GM23338 (cell line): ENCODE results near the gene DUSP10. TPM values are rescaled to one million over a fixed set of nuclear protein-coding genes. Genes with fewer than 3 reads are reported as not detected.

ENCODE experiments used
- ATAC-seq: fragments of 200-7000 bp; cut with Tn5 transposase; 3 replicates; pipeline ENCODE4 v1.9.1; 2020
- DNase-seq: peaks from one replicate; pipeline ENCODE4 v3.0.0-alpha.2; 2015; ENCODE audit warnings: low spot score
- H2AFZ ChIP-seq: fragments of 200-600 bp; sonication (generic); 2 replicates; pipeline ENCODE4 v1.8.0; 2016; ENCODE audit warnings: antibody characterized with exemption, mild to moderate bottlenecking, moderate library complexity
- H3F3A ChIP-seq: fragments of 200-600 bp; sonication (generic); replicated peaks from 2 replicates; pipeline ENCODE4 v1.8.0; 2017; ENCODE audit warnings: antibody characterized with exemption, mixed run types, low read depth
- H3K27ac ChIP-seq: fragments of 200-600 bp; sonication (generic); 2 replicates; pipeline ENCODE4 v1.6.1; 2016; ENCODE audit warnings: low read depth
- H3K27me3 ChIP-seq: fragments of 200-600 bp; sonication (generic); 2 replicates; pipeline ENCODE4 v1.8.0; 2016; ENCODE audit warnings: mild to moderate bottlenecking, mixed run types, moderate library complexity; ENCODE audit not compliant: insufficient read depth
- H3K36me3 ChIP-seq: fragments of 200-600 bp; sonication (generic); 2 replicates; pipeline ENCODE4 v1.8.0; 2016; ENCODE audit warnings: mild to moderate bottlenecking; ENCODE audit not compliant: insufficient read depth
- H3K4me1 ChIP-seq: fragments of 200-600 bp; sonication (generic); 2 replicates; pipeline ENCODE4 v1.8.0; 2016; ENCODE audit warnings: mild to moderate bottlenecking, moderate library complexity; ENCODE audit not compliant: insufficient read depth
- H3K4me2 ChIP-seq: fragments of 200-600 bp; sonication (generic); 2 replicates; pipeline ENCODE4 v1.7.1; 2017; ENCODE audit warnings: mixed run types
- H3K4me3 ChIP-seq: fragments of 200-600 bp; sonication (generic); 2 replicates; pipeline ENCODE4 v1.6.1; 2016; ENCODE audit warnings: mixed run types
- H3K79me2 ChIP-seq: fragments of 200-600 bp; sonication (generic); replicated peaks from 2 replicates; pipeline ENCODE4 v1.8.0; 2017; ENCODE audit warnings: mild to moderate bottlenecking; ENCODE audit not compliant: insufficient read depth
- H3K9me2 ChIP-seq: fragments of 200-600 bp; sonication (generic); 2 replicates; pipeline ENCODE4 v1.8.0; 2017; ENCODE audit not compliant: insufficient read depth
- H4K20me1 ChIP-seq: fragments of 200-600 bp; sonication (generic); replicated peaks from 2 replicates; pipeline ENCODE4 v1.8.0; 2017; ENCODE audit warnings: mild to moderate bottlenecking; ENCODE audit not compliant: insufficient read depth
- H3K27ac Mint-ChIP-seq: 2 replicates; pipeline ENCODE4 v1.8.0; 2020; ENCODE audit warnings: inconsistent platforms, mild to moderate bottlenecking, moderate library complexity, mixed read lengths
- H3K27me3 Mint-ChIP-seq: 3 replicates; pipeline ENCODE4 v1.8.0; 2022; ENCODE audit warnings: low read depth, mild to moderate bottlenecking, moderate library complexity, mixed read lengths, inconsistent platforms; ENCODE audit not compliant: insufficient read depth, poor library complexity
- H3K36me3 Mint-ChIP-seq: 3 replicates; pipeline ENCODE4 v1.8.0; 2021; ENCODE audit warnings: low read depth, mild to moderate bottlenecking, inconsistent platforms, moderate library complexity, mixed read lengths
- H3K4me1 Mint-ChIP-seq: 3 replicates; pipeline ENCODE4 v1.8.0; 2020; ENCODE audit warnings: mild to moderate bottlenecking, inconsistent platforms, mixed read lengths
- H3K4me3 Mint-ChIP-seq: 3 replicates; pipeline ENCODE4 v1.8.0; 2021; ENCODE audit warnings: moderate library complexity, mild to moderate bottlenecking, inconsistent platforms, mixed read lengths
- H3K9me3 Mint-ChIP-seq: 3 replicates; pipeline ENCODE4 v1.8.0; 2020; ENCODE audit warnings: moderate library complexity, mild to moderate bottlenecking, inconsistent platforms, mixed read lengths
- CREB1 ChIP-seq: fragments of 250-450 bp; sonication (Bioruptor Pico); IDR thresholded peaks from 2 replicates; pipeline ENCODE4 v1.5.0; 2020; ENCODE audit warnings: low read depth, mild to moderate bottlenecking, moderate library complexity
- EZH2 ChIP-seq: fragments of 200-600 bp; sonication (generic); IDR thresholded peaks from one replicate; pipeline ENCODE4 v1.8.0; 2017; ENCODE audit warnings: antibody characterized with exemption, mild to moderate bottlenecking, low read depth; ENCODE audit not compliant: unreplicated experiment
- EZH2phosphoT487 ChIP-seq: fragments of 200-600 bp; sonication (generic); IDR thresholded peaks from one replicate; pipeline ENCODE4 v1.8.1; 2018; ENCODE audit warnings: antibody characterized with exemption; ENCODE audit not compliant: unreplicated experiment
- JUNB ChIP-seq: IDR thresholded peaks from one replicate; pipeline ENCODE4 v1.6.1; 2016; ENCODE audit warnings: antibody characterized with exemption; ENCODE audit not compliant: unreplicated experiment
- NANOG ChIP-seq: IDR thresholded peaks from 2 replicates; pipeline ENCODE4 v1.6.1; 2016; ENCODE audit warnings: antibody characterized with exemption, borderline replicate concordance
- POLR2AphosphoS5 ChIP-seq: IDR thresholded peaks from 2 replicates; pipeline ENCODE4 v1.6.1; 2016; ENCODE audit warnings: antibody characterized with exemption, low read depth
- STAT1 ChIP-seq: IDR thresholded peaks from one replicate; pipeline ENCODE4 v1.6.1; 2016; ENCODE audit warnings: antibody characterized with exemption; ENCODE audit not compliant: unreplicated experiment
- ZNF114 ChIP-seq: fragments of 250-450 bp; sonication (Bioruptor Pico); IDR thresholded peaks from 2 replicates; pipeline ENCODE4 v1.5.0; 2020; ENCODE audit warnings: mild to moderate bottlenecking, moderate library complexity
- ZNF331 ChIP-seq: fragments of 250-450 bp; sonication (Bioruptor Pico); IDR thresholded peaks from 2 replicates; pipeline ENCODE4 v1.5.0; 2020; ENCODE audit warnings: low read depth, mild to moderate bottlenecking, moderate library complexity
- polyA plus RNA-seq: library from polyadenylated mRNA; unstranded; fragments of >200 nt; fragmentation: Nextera tagmentation; extraction: Ambion mirVana; gene quantifications from 2 replicates; pipeline ENCODE4 v1.2.1, GENCODE V29; 2016
- total RNA-seq: library from RNA; depleted of rRNA; stranded (reverse); fragments of >200 nt; shearing (Covaris generic); gene quantifications from 2 replicates; pipeline ENCODE4 v1.2.3, GENCODE V29; 2014
- TF ChIP-seq, protein P1 (sequence below): IDR thresholded peaks from one replicate; pipeline ENCODE4 v1.6.1; 2018; ENCODE audit warnings: antibody characterized with exemption; ENCODE audit not compliant: unreplicated experiment
- TF ChIP-seq, protein P2 (sequence below): fragments of 250-450 bp; sonication (Bioruptor Pico); IDR thresholded peaks from 2 replicates; pipeline ENCODE4 v1.5.0; 2020; ENCODE audit warnings: mild to moderate bottlenecking, moderate library complexity
- TF ChIP-seq, protein P3 (sequence below), 2 experiments: fragments of 200-600 bp in 1 of 2; sonication (generic) in 1 of 2; conservative IDR thresholded peaks; 2 replicates each; pipeline versions ENCODE4 v1.5.1 to v1.6.1; 2016 to 2017; ENCODE audit warnings: antibody characterized with exemption in 2 of 2, low read depth in 2 of 2, mild to moderate bottlenecking in 2 of 2, moderate library complexity in 1 of 2
- TF ChIP-seq, protein P4 (sequence below): IDR thresholded peaks from 2 replicates; pipeline ENCODE4 v1.6.1; 2016; ENCODE audit warnings: antibody characterized with exemption

DUSP10 gene
- total and polyA plus RNA-seq, 2 experiments from 2014 or later: 1.5 to 1.6 TPM

DNA sequence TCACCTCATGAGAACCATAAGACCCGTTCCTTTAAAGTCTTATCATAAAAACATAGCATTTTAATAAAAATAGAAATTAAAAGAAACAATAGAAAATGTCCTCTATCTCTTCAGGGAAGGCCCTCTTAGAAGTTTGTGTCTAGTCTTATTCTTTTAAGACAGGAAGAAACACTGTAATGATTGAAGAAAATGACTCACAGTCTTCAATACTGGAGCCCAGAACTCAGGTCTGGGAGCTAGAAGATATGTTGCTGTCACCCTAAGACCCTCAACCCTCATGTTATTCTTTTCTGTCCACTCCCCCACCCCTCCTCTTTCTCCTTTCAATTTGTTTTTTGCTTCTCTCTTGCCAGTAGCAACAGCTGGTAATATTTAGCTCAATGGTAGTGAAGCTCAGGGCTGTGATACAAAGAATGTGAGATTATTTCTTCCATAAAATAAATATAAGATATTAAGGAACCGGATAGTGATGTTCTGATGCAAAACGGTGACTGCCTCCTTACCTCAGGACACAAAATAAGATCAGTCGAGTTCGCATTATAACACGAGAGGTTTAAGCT is 12.0 kb downstream of the DUSP10 start:
- Histone ChIP-seq H3K4me3 (no peak overlapping the region), H3K79me2 (no peaks in the 10 kb centered on the region), H3K36me3 (no peaks in the 10 kb centered on the region), H3K9me2 (0 out of 2 replicates have a peak, but pooled peaks cover under 1% of the 10 kb centered on the region), H3K4me1 (peaks cover 4% of the 10 kb centered on the region; the same call in 1 of the 2 replicates), H3F3A (no peaks in the 10 kb centered on the region), H3K27me3 (no peaks in the 10 kb centered on the region), H3K4me2 (no peak overlapping the region), H2AFZ (no peak overlapping the region), H3K27ac (no peak overlapping the region), H4K20me1 (no peaks in the 10 kb centered on the region)
- no peak for TF ChIP-seq STAT1
- TF ChIP-seq EZH2: no peak
- TF ChIP-seq NANOG: no peak
- TF ChIP-seq ZNF331 (CRISPR knock-in tag): no peak
- TF ChIP-seq, protein P1, sequence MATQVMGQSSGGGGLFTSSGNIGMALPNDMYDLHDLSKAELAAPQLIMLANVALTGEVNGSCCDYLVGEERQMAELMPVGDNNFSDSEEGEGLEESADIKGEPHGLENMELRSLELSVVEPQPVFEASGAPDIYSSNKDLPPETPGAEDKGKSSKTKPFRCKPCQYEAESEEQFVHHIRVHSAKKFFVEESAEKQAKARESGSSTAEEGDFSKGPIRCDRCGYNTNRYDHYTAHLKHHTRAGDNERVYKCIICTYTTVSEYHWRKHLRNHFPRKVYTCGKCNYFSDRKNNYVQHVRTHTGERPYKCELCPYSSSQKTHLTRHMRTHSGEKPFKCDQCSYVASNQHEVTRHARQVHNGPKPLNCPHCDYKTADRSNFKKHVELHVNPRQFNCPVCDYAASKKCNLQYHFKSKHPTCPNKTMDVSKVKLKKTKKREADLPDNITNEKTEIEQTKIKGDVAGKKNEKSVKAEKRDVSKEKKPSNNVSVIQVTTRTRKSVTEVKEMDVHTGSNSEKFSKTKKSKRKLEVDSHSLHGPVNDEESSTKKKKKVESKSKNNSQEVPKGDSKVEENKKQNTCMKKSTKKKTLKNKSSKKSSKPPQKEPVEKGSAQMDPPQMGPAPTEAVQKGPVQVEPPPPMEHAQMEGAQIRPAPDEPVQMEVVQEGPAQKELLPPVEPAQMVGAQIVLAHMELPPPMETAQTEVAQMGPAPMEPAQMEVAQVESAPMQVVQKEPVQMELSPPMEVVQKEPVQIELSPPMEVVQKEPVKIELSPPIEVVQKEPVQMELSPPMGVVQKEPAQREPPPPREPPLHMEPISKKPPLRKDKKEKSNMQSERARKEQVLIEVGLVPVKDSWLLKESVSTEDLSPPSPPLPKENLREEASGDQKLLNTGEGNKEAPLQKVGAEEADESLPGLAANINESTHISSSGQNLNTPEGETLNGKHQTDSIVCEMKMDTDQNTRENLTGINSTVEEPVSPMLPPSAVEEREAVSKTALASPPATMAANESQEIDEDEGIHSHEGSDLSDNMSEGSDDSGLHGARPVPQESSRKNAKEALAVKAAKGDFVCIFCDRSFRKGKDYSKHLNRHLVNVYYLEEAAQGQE: no peak
- no peak for TF ChIP-seq JUNB
- TF ChIP-seq, protein P2, sequence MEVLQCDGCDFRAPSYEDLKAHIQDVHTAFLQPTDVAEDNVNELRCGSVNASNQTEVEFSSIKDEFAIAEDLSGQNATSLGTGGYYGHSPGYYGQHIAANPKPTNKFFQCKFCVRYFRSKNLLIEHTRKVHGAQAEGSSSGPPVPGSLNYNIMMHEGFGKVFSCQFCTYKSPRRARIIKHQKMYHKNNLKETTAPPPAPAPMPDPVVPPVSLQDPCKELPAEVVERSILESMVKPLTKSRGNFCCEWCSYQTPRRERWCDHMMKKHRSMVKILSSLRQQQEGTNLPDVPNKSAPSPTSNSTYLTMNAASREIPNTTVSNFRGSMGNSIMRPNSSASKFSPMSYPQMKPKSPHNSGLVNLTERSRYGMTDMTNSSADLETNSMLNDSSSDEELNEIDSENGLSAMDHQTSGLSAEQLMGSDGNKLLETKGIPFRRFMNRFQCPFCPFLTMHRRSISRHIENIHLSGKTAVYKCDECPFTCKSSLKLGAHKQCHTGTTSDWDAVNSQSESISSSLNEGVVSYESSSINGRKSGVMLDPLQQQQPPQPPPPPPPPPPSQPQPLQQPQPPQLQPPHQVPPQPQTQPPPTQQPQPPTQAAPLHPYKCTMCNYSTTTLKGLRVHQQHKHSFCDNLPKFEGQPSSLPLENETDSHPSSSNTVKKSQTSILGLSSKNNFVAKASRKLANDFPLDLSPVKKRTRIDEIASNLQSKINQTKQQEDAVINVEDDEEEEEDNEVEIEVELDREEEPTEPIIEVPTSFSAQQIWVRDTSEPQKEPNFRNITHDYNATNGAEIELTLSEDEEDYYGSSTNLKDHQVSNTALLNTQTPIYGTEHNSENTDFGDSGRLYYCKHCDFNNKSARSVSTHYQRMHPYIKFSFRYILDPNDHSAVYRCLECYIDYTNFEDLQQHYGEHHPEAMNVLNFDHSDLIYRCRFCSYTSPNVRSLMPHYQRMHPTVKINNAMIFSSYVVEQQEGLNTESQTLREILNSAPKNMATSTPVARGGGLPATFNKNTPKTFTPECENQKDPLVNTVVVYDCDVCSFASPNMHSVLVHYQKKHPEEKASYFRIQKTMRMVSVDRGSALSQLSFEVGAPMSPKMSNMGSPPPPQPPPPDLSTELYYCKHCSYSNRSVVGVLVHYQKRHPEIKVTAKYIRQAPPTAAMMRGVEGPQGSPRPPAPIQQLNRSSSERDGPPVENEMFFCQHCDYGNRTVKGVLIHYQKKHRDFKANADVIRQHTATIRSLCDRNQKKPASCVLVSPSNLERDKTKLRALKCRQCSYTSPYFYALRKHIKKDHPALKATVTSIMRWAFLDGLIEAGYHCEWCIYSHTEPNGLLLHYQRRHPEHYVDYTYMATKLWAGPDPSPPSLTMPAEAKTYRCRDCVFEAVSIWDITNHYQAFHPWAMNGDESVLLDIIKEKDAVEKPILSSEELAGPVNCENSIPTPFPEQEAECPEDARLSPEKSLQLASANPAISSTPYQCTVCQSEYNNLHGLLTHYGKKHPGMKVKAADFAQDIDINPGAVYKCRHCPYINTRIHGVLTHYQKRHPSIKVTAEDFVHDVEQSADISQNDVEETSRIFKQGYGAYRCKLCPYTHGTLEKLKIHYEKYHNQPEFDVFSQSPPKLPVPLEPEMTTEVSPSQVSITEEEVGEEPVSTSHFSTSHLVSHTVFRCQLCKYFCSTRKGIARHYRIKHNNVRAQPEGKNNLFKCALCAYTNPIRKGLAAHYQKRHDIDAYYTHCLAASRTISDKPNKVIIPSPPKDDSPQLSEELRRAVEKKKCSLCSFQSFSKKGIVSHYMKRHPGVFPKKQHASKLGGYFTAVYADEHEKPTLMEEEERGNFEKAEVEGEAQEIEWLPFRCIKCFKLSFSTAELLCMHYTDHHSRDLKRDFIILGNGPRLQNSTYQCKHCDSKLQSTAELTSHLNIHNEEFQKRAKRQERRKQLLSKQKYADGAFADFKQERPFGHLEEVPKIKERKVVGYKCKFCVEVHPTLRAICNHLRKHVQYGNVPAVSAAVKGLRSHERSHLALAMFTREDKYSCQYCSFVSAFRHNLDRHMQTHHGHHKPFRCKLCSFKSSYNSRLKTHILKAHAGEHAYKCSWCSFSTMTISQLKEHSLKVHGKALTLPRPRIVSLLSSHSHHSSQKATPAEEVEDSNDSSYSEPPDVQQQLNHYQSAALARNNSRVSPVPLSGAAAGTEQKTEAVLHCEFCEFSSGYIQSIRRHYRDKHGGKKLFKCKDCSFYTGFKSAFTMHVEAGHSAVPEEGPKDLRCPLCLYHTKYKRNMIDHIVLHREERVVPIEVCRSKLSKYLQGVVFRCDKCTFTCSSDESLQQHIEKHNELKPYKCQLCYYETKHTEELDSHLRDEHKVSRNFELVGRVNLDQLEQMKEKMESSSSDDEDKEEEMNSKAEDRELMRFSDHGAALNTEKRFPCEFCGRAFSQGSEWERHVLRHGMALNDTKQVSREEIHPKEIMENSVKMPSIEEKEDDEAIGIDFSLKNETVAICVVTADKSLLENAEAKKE: no peak
- no peak for TF ChIP-seq CREB1 (CRISPR knock-in tag)
- TF ChIP-seq, protein P3, sequence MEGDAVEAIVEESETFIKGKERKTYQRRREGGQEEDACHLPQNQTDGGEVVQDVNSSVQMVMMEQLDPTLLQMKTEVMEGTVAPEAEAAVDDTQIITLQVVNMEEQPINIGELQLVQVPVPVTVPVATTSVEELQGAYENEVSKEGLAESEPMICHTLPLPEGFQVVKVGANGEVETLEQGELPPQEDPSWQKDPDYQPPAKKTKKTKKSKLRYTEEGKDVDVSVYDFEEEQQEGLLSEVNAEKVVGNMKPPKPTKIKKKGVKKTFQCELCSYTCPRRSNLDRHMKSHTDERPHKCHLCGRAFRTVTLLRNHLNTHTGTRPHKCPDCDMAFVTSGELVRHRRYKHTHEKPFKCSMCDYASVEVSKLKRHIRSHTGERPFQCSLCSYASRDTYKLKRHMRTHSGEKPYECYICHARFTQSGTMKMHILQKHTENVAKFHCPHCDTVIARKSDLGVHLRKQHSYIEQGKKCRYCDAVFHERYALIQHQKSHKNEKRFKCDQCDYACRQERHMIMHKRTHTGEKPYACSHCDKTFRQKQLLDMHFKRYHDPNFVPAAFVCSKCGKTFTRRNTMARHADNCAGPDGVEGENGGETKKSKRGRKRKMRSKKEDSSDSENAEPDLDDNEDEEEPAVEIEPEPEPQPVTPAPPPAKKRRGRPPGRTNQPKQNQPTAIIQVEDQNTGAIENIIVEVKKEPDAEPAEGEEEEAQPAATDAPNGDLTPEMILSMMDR (conservative IDR thresholded peaks at IDR 0.05; ENCODE audit: low read depth in 2 of 2): no peak
- no peak for TF ChIP-seq EZH2phosphoT487
- TF ChIP-seq POLR2AphosphoS5: no peak
- TF ChIP-seq, protein P4, sequence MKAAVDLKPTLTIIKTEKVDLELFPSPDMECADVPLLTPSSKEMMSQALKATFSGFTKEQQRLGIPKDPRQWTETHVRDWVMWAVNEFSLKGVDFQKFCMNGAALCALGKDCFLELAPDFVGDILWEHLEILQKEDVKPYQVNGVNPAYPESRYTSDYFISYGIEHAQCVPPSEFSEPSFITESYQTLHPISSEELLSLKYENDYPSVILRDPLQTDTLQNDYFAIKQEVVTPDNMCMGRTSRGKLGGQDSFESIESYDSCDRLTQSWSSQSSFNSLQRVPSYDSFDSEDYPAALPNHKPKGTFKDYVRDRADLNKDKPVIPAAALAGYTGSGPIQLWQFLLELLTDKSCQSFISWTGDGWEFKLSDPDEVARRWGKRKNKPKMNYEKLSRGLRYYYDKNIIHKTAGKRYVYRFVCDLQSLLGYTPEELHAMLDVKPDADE: no peak
- TF ChIP-seq ZNF114 (CRISPR knock-in tag): no peak
- no peak for DNase-seq
- no peak overlapping the region for H3K4me3 Mint-ChIP-seq
- H3K36me3 Mint-ChIP-seq: no peaks in the 10 kb centered on the region
- ATAC-seq: no peak
- 0 out of 3 replicates have a peak, but pooled peaks cover 2% of the 10 kb centered on the region for H3K9me3 Mint-ChIP-seq
- H3K4me1 Mint-ChIP-seq: no peaks in the 10 kb centered on the region
- no peak overlapping the region for H3K27ac Mint-ChIP-seq
- no peaks in the 10 kb centered on the region for H3K27me3 Mint-ChIP-seq
